NCI-H748 (cell line): Measurements from ENCODE around the gene RAD52.

ENCODE experiments used
- DNase-seq: peaks from one replicate; lab custom pipeline; 2025; ENCODE audit not compliant: unreplicated experiment; lab: John Stamatoyannopoulos, UW

RAD52 gene

GRCh38 chr12:915090-915489 is 34.4 kb downstream of the RAD52 start:
- no peak for DNase-seq

GRCh38 chr12:913919-914698 is 35.4 kb downstream of the RAD52 start:
- DNase-seq, result no peak

GRCh38 chr12:912466-913235 is 36.8 kb downstream of the RAD52 start:
- no peak for DNase-seq

GRCh38 chr12:911191-911826 is 38.2 kb downstream of the RAD52 start:
- no peak for DNase-seq

- no peak for DNase-seq
Measured at GRCh38 chr12:910416-910815, 39.1 kb downstream of the RAD52 start.

- no peak for DNase-seq
Measured at GRCh38 chr12:909861-910260, 39.6 kb downstream of the RAD52 start.

GRCh38 chr12:907413-908185 is 41.9 kb downstream of the RAD52 start:
- DNase-seq, result no peak

- DNase-seq, result no peak
Measured at GRCh38 chr12:906062-906585, 43.4 kb downstream of the RAD52 start.

- no peak for DNase-seq
Measured at GRCh38 chr12:905261-906031, 44.0 kb downstream of the RAD52 start.

GRCh38 chr12:904010-904414 is 45.5 kb downstream of the RAD52 start:
- no peak for DNase-seq

GRCh38 chr12:903055-903454 is 46.4 kb downstream of the RAD52 start:
- DNase-seq, result no peak

- DNase-seq, result no peak
Measured at GRCh38 chr12:902581-902980, 46.9 kb downstream of the RAD52 start.

GRCh38 chr12:897386-897785 is 52.1 kb downstream of the RAD52 start:
- no peak for DNase-seq

- no peak for DNase-seq
Measured at GRCh38 chr12:896031-896430, 53.5 kb downstream of the RAD52 start.

GRCh38 chr12:894226-894625 is 55.3 kb downstream of the RAD52 start:
- no peak for DNase-seq

GRCh38 chr12:886206-886605 is 63.3 kb downstream of the RAD52 start:
- no peak for DNase-seq

- DNase-seq, result no peak
Measured at GRCh38 chr12:885701-886100, 63.8 kb downstream of the RAD52 start.

GRCh38 chr12:884746-885414 is 64.6 kb downstream of the RAD52 start:
- no peak for DNase-seq

- DNase-seq, result no peak
Measured at GRCh38 chr12:880656-881055, 68.8 kb downstream of the RAD52 start.

- no peak for DNase-seq
Measured at GRCh38 chr12:879641-880040, 69.9 kb downstream of the RAD52 start.
